Measurements from ENCODE around the gene TLE2.
"Not testable (repeated sequence)": the region's sequence is repeated elsewhere in the genome, so short reads cannot be mapped to it uniquely, and the experiment has no call there.

Gene TLE2

DNA sequence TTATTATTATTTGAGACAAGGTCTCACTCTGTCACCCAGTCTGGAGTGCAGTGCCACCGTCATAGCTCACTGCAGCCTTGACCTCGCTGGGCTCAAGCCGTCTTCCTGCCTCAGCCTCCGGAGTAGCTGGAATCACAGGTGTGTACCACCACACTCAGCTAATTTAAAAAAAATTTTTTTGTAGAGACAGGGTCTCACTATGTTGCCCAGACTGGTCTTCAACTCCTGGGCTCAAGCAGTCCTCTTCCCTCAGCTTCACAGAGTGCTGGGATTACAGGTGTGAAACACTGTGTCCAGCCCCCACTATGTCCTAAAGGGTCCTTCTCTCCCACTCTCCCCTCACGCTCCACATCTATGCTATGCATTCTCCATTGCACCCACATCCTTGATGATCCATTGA is 9.1 kb upstream of the TLE2 start:
- Histone ChIP-seq H4K8ac (ENCODE audit: low read depth, low read length) (no peak overlapping the region), H3K79me1 (ENCODE audit: low read depth, low read length) (no peaks in the 10 kb centered on the region), H2BK120ac (ENCODE audit: low read depth, low read length) (no peak overlapping the region), H3K27me3 (ENCODE audit: control insufficient read depth in 3 of 3, insufficient read depth in 3 of 3, low read depth in 1 of 3, low read length in 3 of 3) (peaks cover 0 to 37% (median 36%) of the 10 kb centered on the region in 3 experiments), H3K4me1 (ENCODE audit: control insufficient read depth in 2 of 2, insufficient read depth in 1 of 2, low read depth in 1 of 2, low read length in 2 of 2) (peaks cover 26 to 31% of the 10 kb centered on the region in 2 donors), H2AK5ac (ENCODE audit: low read depth, low read length) (no peak overlapping the region), H2BK12ac (ENCODE audit: low read length) (no peak overlapping the region), H3K4me2 (ENCODE audit: insufficient read depth, low read length, poor library complexity, severe bottlenecking) (no peak overlapping the region), H3K9ac (ENCODE audit: low read depth, low read length, poor library complexity) (no peak overlapping the region), H2AFZ (ENCODE audit: low read length) (no peak overlapping the region), H3K4me3 (ENCODE audit: low read length in 2 of 2) (no peak overlapping the region), H3K14ac (ENCODE audit: low read length) (no peak overlapping the region), H4K91ac (ENCODE audit: low read depth, low read length, poor library complexity) (no peak overlapping the region), H2BK15ac (ENCODE audit: low read length) (no peak overlapping the region), H3K36me3 (replicated peaks in 1 of 2; ENCODE audit: control insufficient read depth in 2 of 2, insufficient read depth in 2 of 2, low read length in 2 of 2) (no peaks in the 10 kb centered on the region), H3K23ac (ENCODE audit: low read depth, low read length, poor library complexity) (no peak overlapping the region), H3K18ac (ENCODE audit: low read length) (no peak overlapping the region), H3K27ac (replicated peaks; ENCODE audit: low read length) (no peak overlapping the region), H2BK5ac (ENCODE audit: low read length) (no peak overlapping the region), H3K9me3 (replicated peaks in 1 of 2; ENCODE audit: control insufficient read depth in 2 of 2, insufficient read depth in 1 of 2, low read depth in 1 of 2, low read length in 2 of 2) (no peaks in the 10 kb centered on the region), H3K4ac (ENCODE audit: low read length) (no peak overlapping the region)
- no CpG with 5 or more reads among the region's 5 CpGs for WGBS, 2 donors (ENCODE audit: extremely low coverage in 2 of 2, insufficient read length in 2 of 2, insufficient replicate concordance in 1 of 2)
- no peak for DNase-seq (ENCODE audit: low spot score)

DNA sequence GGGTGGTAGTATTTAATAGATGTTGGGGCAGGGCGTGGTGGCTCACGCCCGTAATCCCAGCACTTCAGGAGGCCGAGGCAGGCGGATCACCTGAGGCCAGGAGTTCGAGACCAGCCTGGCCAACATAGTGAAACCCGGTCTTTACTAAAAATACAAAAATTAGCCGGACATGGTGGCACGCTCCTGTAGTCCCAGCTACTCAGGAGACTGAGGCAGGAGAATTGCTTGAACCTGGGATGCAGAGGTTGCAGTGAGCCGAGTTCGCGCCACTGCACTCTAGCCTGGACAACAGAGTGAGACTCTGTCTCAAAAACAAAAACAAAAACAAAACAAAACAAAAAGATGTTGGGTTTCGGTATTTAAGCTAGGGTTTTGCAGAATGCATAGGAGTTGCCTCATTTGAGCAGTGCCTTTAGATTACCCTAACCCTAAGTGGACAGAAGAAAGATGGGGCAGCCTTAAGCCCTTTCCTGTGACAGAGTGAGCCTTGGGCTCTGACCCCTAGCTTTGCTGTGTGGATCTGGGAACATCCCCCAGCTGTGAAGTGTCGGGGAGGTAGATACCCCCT is 8.0 kb upstream of the TLE2 start:
- H3K79me1 ChIP-seq (ENCODE audit: low read depth, low read length); H2AK5ac ChIP-seq (ENCODE audit: low read depth, low read length); H2BK5ac ChIP-seq (ENCODE audit: low read length); H4K91ac ChIP-seq (ENCODE audit: low read depth, low read length, poor library complexity); H4K8ac ChIP-seq (ENCODE audit: low read depth, low read length); H3K27ac ChIP-seq (replicated peaks; ENCODE audit: low read length); H2BK120ac ChIP-seq (ENCODE audit: low read depth, low read length); H3K9ac ChIP-seq (ENCODE audit: low read depth, low read length, poor library complexity); DNase-seq (ENCODE audit: low spot score); H3K4me2 ChIP-seq (ENCODE audit: insufficient read depth, low read length, poor library complexity, severe bottlenecking); H3K9me3 ChIP-seq (replicated peaks in 1 of 2; ENCODE audit: control insufficient read depth in 2 of 2, insufficient read depth in 1 of 2, low read depth in 1 of 2, low read length in 2 of 2); H2BK15ac ChIP-seq (ENCODE audit: low read length); H2BK12ac ChIP-seq (ENCODE audit: low read length); H3K14ac ChIP-seq (ENCODE audit: low read length); H2AFZ ChIP-seq (ENCODE audit: low read length); H3K36me3 ChIP-seq (replicated peaks in 1 of 2; ENCODE audit: control insufficient read depth in 2 of 2, insufficient read depth in 2 of 2, low read length in 2 of 2); H3K23ac ChIP-seq (ENCODE audit: low read depth, low read length, poor library complexity); H3K4ac ChIP-seq (ENCODE audit: low read length): not testable (repeated sequence)
- Histone ChIP-seq H3K4me3 (ENCODE audit: low read length in 2 of 2) (peak overlapping the region in 1 of 2 donors; percentile 25), H3K18ac (ENCODE audit: low read length) (peak overlapping the region; percentile 20), H3K27me3 (ENCODE audit: control insufficient read depth in 3 of 3, insufficient read depth in 3 of 3, low read depth in 1 of 3, low read length in 3 of 3) (peaks cover 2 to 43% (median 43%) of the 10 kb centered on the region in 3 experiments), H3K4me1 (ENCODE audit: control insufficient read depth in 2 of 2, insufficient read depth in 1 of 2, low read depth in 1 of 2, low read length in 2 of 2) (peaks cover 20 to 25% of the 10 kb centered on the region in 2 donors)
- no CpG with 5 or more reads among the region's 14 CpGs for WGBS, 2 donors (ENCODE audit: extremely low coverage in 2 of 2, insufficient read length in 2 of 2, insufficient replicate concordance in 1 of 2)

DNA sequence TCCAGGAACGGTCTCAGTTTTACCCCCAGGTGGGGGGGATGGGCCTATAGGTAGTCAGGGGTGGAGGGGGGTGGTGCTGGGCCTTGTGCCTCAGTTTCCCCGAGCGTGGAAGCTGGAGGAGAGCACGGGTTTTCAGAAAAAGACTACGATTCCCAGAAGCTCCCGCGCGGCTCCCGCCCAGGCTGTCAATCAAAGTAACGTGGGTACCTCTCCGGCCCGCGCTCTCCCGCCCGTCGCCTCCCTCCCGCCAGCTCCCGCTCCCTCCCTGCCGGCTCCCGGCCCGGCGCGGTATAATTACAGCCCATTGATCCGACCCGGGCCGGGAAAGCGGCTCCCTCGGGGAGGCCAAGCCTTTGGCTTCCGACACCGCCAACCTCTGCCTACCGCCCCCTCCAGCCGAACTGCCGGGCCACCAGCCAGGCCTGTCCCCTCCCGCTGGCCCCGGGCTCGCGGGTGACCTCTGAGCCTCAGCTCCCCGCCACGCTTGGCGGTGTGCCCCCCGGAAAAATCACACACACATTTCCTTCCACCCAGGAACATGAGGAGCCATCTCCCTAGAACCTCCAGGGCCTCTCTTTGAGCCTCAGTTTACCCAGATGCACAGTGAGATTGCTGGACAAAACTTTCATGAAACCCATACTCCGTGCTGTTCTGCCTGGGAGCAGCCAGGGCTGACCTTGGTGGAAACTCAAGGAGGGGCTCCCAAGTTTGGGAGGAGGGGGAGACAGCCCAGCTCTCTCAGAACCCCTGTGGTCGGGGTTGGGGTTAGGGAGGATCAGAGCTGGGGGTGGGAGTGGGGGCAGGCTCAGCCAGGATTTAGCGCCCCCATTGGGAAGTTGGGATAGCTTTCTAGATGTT is 7.3 kb upstream of the TLE2 start:
- Histone ChIP-seq H3K4ac (ENCODE audit: low read length) (no peak overlapping the region), H2BK15ac (ENCODE audit: low read length) (peak overlapping the region; percentile 61), H2AFZ (ENCODE audit: low read length) (peak overlapping the region; percentile 94), H4K91ac (ENCODE audit: low read depth, low read length, poor library complexity) (no peak overlapping the region), H2BK5ac (ENCODE audit: low read length) (no peak overlapping the region), H3K9me3 (replicated peaks in 1 of 2; ENCODE audit: control insufficient read depth in 2 of 2, insufficient read depth in 1 of 2, low read depth in 1 of 2, low read length in 2 of 2) (no peaks in the 10 kb centered on the region), H2BK120ac (ENCODE audit: low read depth, low read length) (no peak overlapping the region), H2BK12ac (ENCODE audit: low read length) (no peak overlapping the region), H3K23ac (ENCODE audit: low read depth, low read length, poor library complexity) (no peak overlapping the region), H3K9ac (ENCODE audit: low read depth, low read length, poor library complexity) (no peak overlapping the region), H3K4me1 (ENCODE audit: control insufficient read depth in 2 of 2, insufficient read depth in 1 of 2, low read depth in 1 of 2, low read length in 2 of 2) (peaks cover 14 to 18% of the 10 kb centered on the region in 2 donors), H3K27ac (replicated peaks; ENCODE audit: low read length) (peak overlapping the region; percentile 59), H3K36me3 (replicated peaks in 1 of 2; ENCODE audit: control insufficient read depth in 2 of 2, insufficient read depth in 2 of 2, low read length in 2 of 2) (no peaks in the 10 kb centered on the region), H3K4me3 (ENCODE audit: low read length in 2 of 2) (peak overlapping the region; percentile 48 to 78), H4K8ac (ENCODE audit: low read depth, low read length) (no peak overlapping the region), H2AK5ac (ENCODE audit: low read depth, low read length) (no peak overlapping the region), H3K4me2 (ENCODE audit: insufficient read depth, low read length, poor library complexity, severe bottlenecking) (peak overlapping the region; percentile 81), H3K14ac (ENCODE audit: low read length) (no peak overlapping the region), H3K18ac (ENCODE audit: low read length) (peak overlapping the region; percentile 81), H3K79me1 (ENCODE audit: low read depth, low read length) (no peaks in the 10 kb centered on the region), H3K27me3 (ENCODE audit: control insufficient read depth in 3 of 3, insufficient read depth in 3 of 3, low read depth in 1 of 3, low read length in 3 of 3) (peaks cover 2 to 50% (median 47%) of the 10 kb centered on the region in 3 experiments)
- no CpG with 5 or more reads among the region's 44 CpGs for WGBS, 2 donors (ENCODE audit: extremely low coverage in 2 of 2, insufficient read length in 2 of 2, insufficient replicate concordance in 1 of 2)
- peak; percentile 95 for DNase-seq (ENCODE audit: low spot score)

DNA sequence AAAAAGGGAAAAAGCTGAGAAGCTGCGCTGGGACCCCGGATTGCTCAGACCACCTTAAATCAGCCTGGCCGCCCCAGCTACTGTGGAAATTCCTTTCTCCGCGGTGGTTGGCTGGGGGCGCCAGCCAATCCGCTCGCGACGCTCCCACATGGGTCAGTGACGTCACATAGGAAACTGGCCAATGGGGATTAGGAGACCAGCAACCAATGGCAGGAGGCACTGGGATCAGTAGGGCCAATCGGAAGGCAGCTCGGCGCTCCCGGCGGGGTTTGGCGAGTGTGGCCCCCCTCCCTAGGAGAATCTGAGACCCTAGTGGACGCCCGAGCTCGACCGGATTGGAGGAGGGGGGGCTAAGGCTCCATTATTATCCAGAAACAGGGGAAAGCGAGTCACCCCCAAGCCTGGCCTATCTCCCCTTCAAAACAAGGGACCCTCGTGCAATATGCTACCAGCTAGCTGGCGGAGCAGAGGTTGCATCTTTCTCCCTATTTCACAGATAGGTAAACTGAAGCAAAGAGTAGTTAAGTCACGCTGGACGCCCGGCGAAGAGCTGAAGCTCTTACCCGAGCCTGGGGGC is 6.5 kb upstream of the TLE2 start:
- Histone ChIP-seq H3K27me3 (ENCODE audit: control insufficient read depth in 3 of 3, insufficient read depth in 3 of 3, low read depth in 1 of 3, low read length in 3 of 3) (peaks cover 2 to 57% (median 54%) of the 10 kb centered on the region in 3 experiments), H2BK12ac (ENCODE audit: low read length) (no peak overlapping the region), H3K4me3 (ENCODE audit: low read length in 2 of 2) (peak overlapping the region; percentile 48 to 78), H3K4me1 (ENCODE audit: control insufficient read depth in 2 of 2, insufficient read depth in 1 of 2, low read depth in 1 of 2, low read length in 2 of 2) (peaks cover 12 to 18% of the 10 kb centered on the region in 2 donors), H2AFZ (ENCODE audit: low read length) (peak overlapping the region; percentile 94), H3K79me1 (ENCODE audit: low read depth, low read length) (no peaks in the 10 kb centered on the region), H4K8ac (ENCODE audit: low read depth, low read length) (no peak overlapping the region), H2BK120ac (ENCODE audit: low read depth, low read length) (no peak overlapping the region), H3K14ac (ENCODE audit: low read length) (no peak overlapping the region), H2BK15ac (ENCODE audit: low read length) (peak overlapping the region; percentile 61), H2BK5ac (ENCODE audit: low read length) (no peak overlapping the region), H3K4me2 (ENCODE audit: insufficient read depth, low read length, poor library complexity, severe bottlenecking) (peak overlapping the region; percentile 81), H4K91ac (ENCODE audit: low read depth, low read length, poor library complexity) (no peak overlapping the region), H3K18ac (ENCODE audit: low read length) (peak overlapping the region; percentile 81), H3K36me3 (replicated peaks in 1 of 2; ENCODE audit: control insufficient read depth in 2 of 2, insufficient read depth in 2 of 2, low read length in 2 of 2) (no peaks in the 10 kb centered on the region), H2AK5ac (ENCODE audit: low read depth, low read length) (no peak overlapping the region), H3K9ac (ENCODE audit: low read depth, low read length, poor library complexity) (no peak overlapping the region), H3K27ac (replicated peaks; ENCODE audit: low read length) (peak overlapping the region; percentile 59), H3K9me3 (replicated peaks in 1 of 2; ENCODE audit: control insufficient read depth in 2 of 2, insufficient read depth in 1 of 2, low read depth in 1 of 2, low read length in 2 of 2) (no peaks in the 10 kb centered on the region), H3K4ac (ENCODE audit: low read length) (no peak overlapping the region), H3K23ac (ENCODE audit: low read depth, low read length, poor library complexity) (no peak overlapping the region)
- WGBS, 2 donors (ENCODE audit: extremely low coverage in 2 of 2, insufficient read length in 2 of 2, insufficient replicate concordance in 1 of 2), result no CpG with 5 or more reads among the region's 29 CpGs
- DNase-seq (ENCODE audit: low spot score), result peak; percentile 99

Measured in neuronal stem cell (in vitro differentiated cells).